ENCODE data around the gene CPNE6. TPM values are rescaled to one million over a fixed set of nuclear protein-coding genes. Genes with fewer than 3 reads are reported as not detected.

Gene CPNE6
- total and polyA plus RNA-seq, 2 donors (not counting 1 experiment from before 2014, with no cell fraction given), result not detected

- H3K79me2 ChIP-seq (ENCODE audit: control insufficient read depth, insufficient read depth, low read length), result peaks cover 9% of the 10 kb centered on the region
- Mint-ChIP-seq H3K27me3 (no peaks in the 10 kb centered on the region), H3K27ac (no peak overlapping the region), H3K4me3 (no peak overlapping the region), H3K4me1 (peaks cover 41% of the 10 kb centered on the region), H3K9me3 (ENCODE audit: insufficient read depth) (no peaks in the 10 kb centered on the region)
- H3K27me3 ChIP-seq (replicated peaks in 1 of 4; ENCODE audit: control extremely low read depth in 1 of 4, control insufficient read depth in 3 of 4, insufficient read depth in 4 of 4, low read length in 3 of 4), result peaks cover 0 to 3% (median 0%) of the 10 kb centered on the region in 4 experiments
- no peak overlapping the region for H3K4me3 ChIP-seq (ENCODE audit: control extremely low read depth in 1 of 5, extremely low read depth in 1 of 5, insufficient read depth in 1 of 5, low read depth in 2 of 5, low read length in 4 of 5)
- H3K9ac ChIP-seq (ENCODE audit: low read length), result no peak overlapping the region
- ChIA-PET POLR2A (no interaction called here), CTCF (interaction anchor here (1.2 to 3.8 kb wide), 2 partner anchors 14 to 19 kb away, joined by 5 to 13 read pairs; no protein-coding TSS in a partner anchor)
- ATAC-seq (ENCODE audit: low read depth), result no peak
- no peak for DNase-seq
- H3K4me2 ChIP-seq (replicated peaks; ENCODE audit: low read depth, low read length, poor library complexity, severe bottlenecking), result no peak overlapping the region
- intact Hi-C loops (cut with micrococcal nuclease), result no loop called here
- no peak overlapping the region for H3K27ac ChIP-seq (ENCODE audit: low read length in 2 of 2)
- H4K20me1 ChIP-seq (ENCODE audit: control insufficient read depth, insufficient read depth, low read length, poor library complexity, severe bottlenecking), result no peaks in the 10 kb centered on the region
- no peak overlapping the region for H2AFZ ChIP-seq (ENCODE audit: insufficient read depth, low read depth, low read length, poor library complexity, severe bottlenecking)
- no peaks in the 10 kb centered on the region for H3K9me3 ChIP-seq (ENCODE audit: control extremely low read depth in 1 of 3, control insufficient read depth in 2 of 3, insufficient read depth in 1 of 3, low read length in 2 of 3)
- TF ChIP-seq EZH2 (IDR thresholded peaks at IDR 0.05; ENCODE audit: borderline replicate concordance, insufficient read depth, low read depth, low read length, poor library complexity, severe bottlenecking), result no peak
- TF ChIP-seq CTCF (IDR thresholded peaks at IDR 0.05), result no peak
- H3K36me3 ChIP-seq (replicated peaks in 1 of 2; ENCODE audit: control extremely low read depth in 1 of 2, control insufficient read depth in 1 of 2, extremely low read depth in 1 of 2, insufficient read depth in 2 of 2, low read length in 1 of 2), result no peaks in the 10 kb centered on the region
- 93% methylated on average over 23 of the region's 23 CpGs for WGBS (ENCODE audit: insufficient coverage)
- H3K4me1 ChIP-seq (ENCODE audit: control insufficient read depth in 2 of 2, insufficient read depth in 2 of 2, low read length in 2 of 2), result peaks cover 31 to 38% of the 10 kb centered on the region in 2 donors
These were observed 5.7 kb downstream of the CPNE6 start for GRCh38 chr14:24077086-24077485.

- H3K4me3 Mint-ChIP-seq, result peak overlapping the region; percentile 5
- POLR2A ChIA-PET, result no interaction called here
- CTCF ChIA-PET, result no interaction called here
These were observed 6.8 kb downstream of the CPNE6 start for GRCh38 chr14:24078146-24078545.

More at GRCh38 chr14:24078146-24078545, 6.8 kb downstream of the CPNE6 start:
- ATAC-seq (ENCODE audit: low read depth), result no peak
- 49% methylated on average over 2 of the region's 3 CpGs for WGBS (ENCODE audit: insufficient coverage)
- intact Hi-C loops (cut with micrococcal nuclease), result no loop called here
- Histone ChIP-seq H4K20me1 (ENCODE audit: control insufficient read depth, insufficient read depth, low read length, poor library complexity, severe bottlenecking) (no peaks in the 10 kb centered on the region), H3K9me3 (ENCODE audit: control extremely low read depth in 1 of 3, control insufficient read depth in 2 of 3, insufficient read depth in 1 of 3, low read length in 2 of 3) (no peaks in the 10 kb centered on the region), H3K79me2 (ENCODE audit: control insufficient read depth, insufficient read depth, low read length) (peaks cover 9% of the 10 kb centered on the region), H3K9ac (ENCODE audit: low read length) (no peak overlapping the region), H2AFZ (ENCODE audit: insufficient read depth, low read depth, low read length, poor library complexity, severe bottlenecking) (no peak overlapping the region), H3K27ac (ENCODE audit: low read length in 2 of 2) (no peak overlapping the region), H3K27me3 (replicated peaks in 1 of 4; ENCODE audit: control extremely low read depth in 1 of 4, control insufficient read depth in 3 of 4, insufficient read depth in 4 of 4, low read length in 3 of 4) (no peaks in the 10 kb centered on the region), H3K4me1 (ENCODE audit: control insufficient read depth in 2 of 2, insufficient read depth in 2 of 2, low read length in 2 of 2) (peaks cover 31 to 38% of the 10 kb centered on the region in 2 donors), H3K4me2 (replicated peaks; ENCODE audit: low read depth, low read length, poor library complexity, severe bottlenecking) (no peak overlapping the region), H3K36me3 (replicated peaks in 1 of 2; ENCODE audit: control extremely low read depth in 1 of 2, control insufficient read depth in 1 of 2, extremely low read depth in 1 of 2, insufficient read depth in 2 of 2, low read length in 1 of 2) (no peaks in the 10 kb centered on the region), H3K4me3 (ENCODE audit: control extremely low read depth in 1 of 5, extremely low read depth in 1 of 5, insufficient read depth in 1 of 5, low read depth in 2 of 5, low read length in 4 of 5) (no peak overlapping the region)
- Mint-ChIP-seq H3K27me3 (no peaks in the 10 kb centered on the region), H3K9me3 (ENCODE audit: insufficient read depth) (no peaks in the 10 kb centered on the region), H3K4me1 (peaks cover 43% of the 10 kb centered on the region), H3K27ac (no peak overlapping the region)
- TF ChIP-seq EZH2 (IDR thresholded peaks at IDR 0.05; ENCODE audit: borderline replicate concordance, insufficient read depth, low read depth, low read length, poor library complexity, severe bottlenecking) (no peak), CTCF (IDR thresholded peaks at IDR 0.05) (no peak)
- no peak for DNase-seq

Data from B cell (primary cell).